H9 (cell line): Measurements from ENCODE around the gene ARHGEF10L. TPM values are rescaled to one million over a fixed set of nuclear protein-coding genes. Genes with fewer than 3 reads are reported as not detected.

Experiments
- DNase-seq: peaks from one replicate; pipeline ENCODE4 v3.0.0-alpha.2; 2017
- H2AFZ ChIP-seq: one replicate; pipeline ENCODE4 v1.6.1; 2013; ENCODE audit warnings: mild to moderate bottlenecking, low read length, control low read depth, moderate library complexity
- H2AK5ac ChIP-seq: 2 replicates; pipeline ENCODE4 v1.6.1; 2013; ENCODE audit warnings: low read length, control low read depth, mixed read lengths; ENCODE audit not compliant: insufficient read length
- H2BK120ac ChIP-seq: one replicate; pipeline ENCODE4 v1.6.1; 2013; ENCODE audit warnings: low read depth, mild to moderate bottlenecking, low read length, control low read depth, inconsistent platforms; ENCODE audit not compliant: poor library complexity, severe bottlenecking
- H2BK12ac ChIP-seq: 2 replicates; pipeline ENCODE4 v1.6.1; 2013; ENCODE audit warnings: low read length, control low read depth, mixed read lengths, low read depth; ENCODE audit not compliant: insufficient read length
- H2BK15ac ChIP-seq: 2 replicates; pipeline ENCODE4 v1.6.1; 2013; ENCODE audit warnings: low read depth, low read length, control low read depth
- H2BK20ac ChIP-seq: one replicate; pipeline ENCODE4 v1.6.1; 2013; ENCODE audit warnings: low read depth, mild to moderate bottlenecking, low read length, control low read depth, inconsistent platforms; ENCODE audit not compliant: poor library complexity, severe bottlenecking
- H2BK5ac ChIP-seq: 2 replicates; pipeline ENCODE4 v1.6.1; 2013; ENCODE audit warnings: low read length, control low read depth, mixed read lengths; ENCODE audit not compliant: insufficient read length
- H3K14ac ChIP-seq: 2 replicates; pipeline ENCODE4 v1.6.1; 2013; ENCODE audit warnings: low read length, control low read depth; ENCODE audit not compliant: insufficient read depth
- H3K18ac ChIP-seq: 2 replicates; pipeline ENCODE4 v1.6.1; 2013; ENCODE audit warnings: low read depth, mild to moderate bottlenecking, mixed read lengths, low read length, control low read depth; ENCODE audit not compliant: insufficient read length
- H3K23ac ChIP-seq: 2 replicates; pipeline ENCODE4 v1.6.1; 2013; ENCODE audit warnings: low read length, control low read depth, mixed read lengths, low read depth; ENCODE audit not compliant: insufficient read length
- H3K23me2 ChIP-seq: 2 replicates; pipeline ENCODE4 v1.6.1; 2013; ENCODE audit warnings: low read depth, mild to moderate bottlenecking, mixed read lengths, low read length, control low read depth; ENCODE audit not compliant: insufficient read length, poor library complexity, severe bottlenecking
- H3K27ac ChIP-seq: 2 replicates; pipeline ENCODE4 v1.5.1; 2013; ENCODE audit warnings: low read length, control low read depth, mixed read lengths, low read depth; ENCODE audit not compliant: insufficient read length
- H3K27me3 ChIP-seq: 2 replicates; pipeline ENCODE4 v1.6.1; 2013; ENCODE audit warnings: low read length, control low read depth, inconsistent platforms; ENCODE audit not compliant: insufficient read depth
- H3K4ac ChIP-seq: 2 replicates; pipeline ENCODE4 v1.6.1; 2013; ENCODE audit warnings: low read depth, mild to moderate bottlenecking, control low read depth, inconsistent platforms, low read length, moderate library complexity
- H3K4me1 ChIP-seq: 2 replicates; pipeline ENCODE4 v1.6.1; 2013; ENCODE audit warnings: low read length, control low read depth, inconsistent platforms; ENCODE audit not compliant: insufficient read depth
- H3K4me2 ChIP-seq: 2 replicates; pipeline ENCODE4 v1.6.1; 2013; ENCODE audit warnings: low read length, control low read depth, mixed read lengths; ENCODE audit not compliant: insufficient read length, insufficient read depth
- H3K56ac ChIP-seq: 2 replicates; pipeline ENCODE4 v1.6.1; 2013; ENCODE audit warnings: low read depth, mild to moderate bottlenecking, mixed read lengths, low read length, control low read depth; ENCODE audit not compliant: insufficient read length
- H3K79me1 ChIP-seq: 2 replicates; pipeline ENCODE4 v1.6.1; 2013; ENCODE audit warnings: low read depth, mild to moderate bottlenecking, moderate library complexity, low read length, control low read depth, inconsistent platforms; ENCODE audit not compliant: insufficient read depth, poor library complexity, severe bottlenecking
- H3K79me2 ChIP-seq: 2 replicates; pipeline ENCODE4 v1.6.1; 2013; ENCODE audit warnings: low read length, control low read depth, inconsistent platforms; ENCODE audit not compliant: insufficient read depth
- H3K9ac ChIP-seq: 2 replicates; pipeline ENCODE4 v1.6.1; 2013; ENCODE audit warnings: low read length, control low read depth, mixed read lengths; ENCODE audit not compliant: insufficient read length; ENCODE audit errors: extremely low read depth
- H3K9me3 ChIP-seq: one replicate; pipeline ENCODE4 v1.6.1; 2013; ENCODE audit warnings: low read depth, low read length, inconsistent platforms; ENCODE audit not compliant: control insufficient read depth
- H3T11ph ChIP-seq: one replicate; pipeline ENCODE4 v1.6.1; 2013; ENCODE audit warnings: mild to moderate bottlenecking, low read length, control low read depth, inconsistent platforms
- H4K20me1 ChIP-seq: one replicate; pipeline ENCODE4 v1.6.1; 2013; ENCODE audit not compliant: control insufficient read depth, insufficient read length, insufficient read depth
- H4K5ac ChIP-seq: 2 replicates; pipeline ENCODE4 v1.6.1; 2013; ENCODE audit warnings: low read depth, mild to moderate bottlenecking, mixed read lengths, low read length, control low read depth; ENCODE audit not compliant: insufficient read length
- H4K8ac ChIP-seq: replicated peaks from 2 replicates; pipeline ENCODE4 v1.6.1; 2013; ENCODE audit warnings: low read length, control low read depth, mixed read lengths, low read depth; ENCODE audit not compliant: insufficient read length
- H4K91ac ChIP-seq: 2 replicates; pipeline ENCODE4 v1.6.1; 2013; ENCODE audit warnings: low read depth, mild to moderate bottlenecking, moderate library complexity, mixed read lengths, low read length, control low read depth; ENCODE audit not compliant: insufficient read length
- H3K27ac Mint-ChIP-seq, 3 experiments: 2 replicates in 2 of 3; 3 replicates in 1 of 3; pipeline ENCODE4 v1.8.0; 2020 to 2021; ENCODE audit warnings: mixed read lengths in 3 of 3, mild to moderate bottlenecking in 1 of 3, moderate library complexity in 1 of 3
- H3K27me3 Mint-ChIP-seq: 2 replicates; pipeline ENCODE4 v1.8.0; 2021; ENCODE audit warnings: low read depth, mild to moderate bottlenecking, moderate library complexity, mixed read lengths
- H3K36me3 Mint-ChIP-seq, 3 experiments: 2 replicates in 2 of 3; 3 replicates in 1 of 3; pipeline ENCODE4 v1.8.0; 2020 to 2021; ENCODE audit warnings: low read depth in 3 of 3, mixed read lengths in 3 of 3; ENCODE audit not compliant: insufficient read depth in 1 of 3
- H3K4me1 Mint-ChIP-seq, 2 experiments: 2 replicates each; pipeline ENCODE4 v1.8.0; 2020; ENCODE audit warnings: mixed read lengths in 2 of 2
- H3K4me3 Mint-ChIP-seq, 2 experiments: 2 replicates in 1 of 2; 3 replicates in 1 of 2; pipeline ENCODE4 v1.8.0; 2020 to 2021; ENCODE audit warnings: mild to moderate bottlenecking in 2 of 2, mixed read lengths in 2 of 2, moderate library complexity in 1 of 2
- H3K9me3 Mint-ChIP-seq, 2 experiments: 2 replicates in 1 of 2; 3 replicates in 1 of 2; pipeline ENCODE4 v1.8.0; 2020; ENCODE audit warnings: mild to moderate bottlenecking in 2 of 2, mixed read lengths in 2 of 2, moderate library complexity in 1 of 2
- CTCF ChIP-seq: fragments of 200-600 bp; sonication (generic); conservative IDR thresholded peaks from 3 replicates; pipeline ENCODE4 v1.8.0; 2021; ENCODE audit warnings: antibody characterized with exemption, mild to moderate bottlenecking
- WGBS: extraction: QIAGEN DNeasy Blood & Tissue Kit; methylation state at CpG from one replicate; pipeline ENCODE4 v1.1.7; 2013; ENCODE audit warnings: missing lambda C conversion rate, low lambda C conversion rate, mixed read lengths; ENCODE audit not compliant: insufficient read length; ENCODE audit errors: extremely low coverage; 5-methylcytosine and 5-hydroxymethylcytosine counted together
- total RNA-seq: library from RNA; stranded (reverse); gene quantifications from 2 replicates; pipeline ENCODE4 v1.2.1, GENCODE V29; 2021

The ARHGEF10L gene
- total RNA-seq, 1 experiment from 2014 or later = 20.2 TPM

GRCh38 chr1:17595602-17595925 lies 56.1 kb downstream of the ARHGEF10L start:
- Histone ChIP-seq H3K56ac (no peak overlapping the region), H3K18ac (no peak overlapping the region), H3T11ph (no peak overlapping the region), H3K23me2 (no peaks in the 10 kb centered on the region), H3K9me3 (no peaks in the 10 kb centered on the region), H2BK20ac (no peak overlapping the region), H2BK5ac (no peak overlapping the region), H3K4ac (no peak overlapping the region), H4K91ac (no peak overlapping the region), H3K23ac (no peak overlapping the region), H2AK5ac (no peak overlapping the region), H3K27me3 (no peaks in the 10 kb centered on the region), H2BK15ac (no peak overlapping the region), H2BK120ac (no peak overlapping the region), H4K8ac (no peak overlapping the region), H3K27ac (no peak overlapping the region), H3K4me2 (no peak overlapping the region), H3K79me2 (no peaks in the 10 kb centered on the region), H2AFZ (no peak overlapping the region), H4K5ac (no peak overlapping the region), H3K4me1 (no peaks in the 10 kb centered on the region), H3K9ac (no peak overlapping the region), H3K79me1 (no peaks in the 10 kb centered on the region), H2BK12ac (no peak overlapping the region), H3K14ac (no peak overlapping the region), H4K20me1 (no peaks in the 10 kb centered on the region)
- no peaks in the 10 kb centered on the region for H3K9me3 Mint-ChIP-seq
- no peaks in the 10 kb centered on the region for H3K27me3 Mint-ChIP-seq
- no peak for TF ChIP-seq CTCF
- no CpG with 5 or more reads among the region's 10 CpGs for WGBS
- no peak overlapping the region for H3K4me3 Mint-ChIP-seq
- H3K36me3 Mint-ChIP-seq = peaks cover 0 to 34% (median 24%) of the 10 kb centered on the region in 3 experiments; a peak in 5 of 7 replicates
- no peak overlapping the region for H3K27ac Mint-ChIP-seq
- DNase-seq = no peak
- peaks cover 6 to 8% of the 10 kb centered on the region in 2 experiments; a peak in 3 of 4 replicates for H3K4me1 Mint-ChIP-seq
